H9 (cell line): ENCODE results near the gene ABCA13. TPM values are rescaled to one million over a fixed set of nuclear protein-coding genes. Genes with fewer than 3 reads are reported as not detected.

Source experiments
- DNase-seq: peaks from one replicate; pipeline ENCODE4 v3.0.0-alpha.2; 2017
- H2AFZ ChIP-seq: one replicate; pipeline ENCODE4 v1.6.1; 2013; ENCODE audit warnings: mild to moderate bottlenecking, low read length, control low read depth, moderate library complexity
- H2AK5ac ChIP-seq: 2 replicates; pipeline ENCODE4 v1.6.1; 2013; ENCODE audit warnings: low read length, control low read depth, mixed read lengths; ENCODE audit not compliant: insufficient read length
- H2BK120ac ChIP-seq: one replicate; pipeline ENCODE4 v1.6.1; 2013; ENCODE audit warnings: low read depth, mild to moderate bottlenecking, low read length, control low read depth, inconsistent platforms; ENCODE audit not compliant: poor library complexity, severe bottlenecking
- H2BK12ac ChIP-seq: 2 replicates; pipeline ENCODE4 v1.6.1; 2013; ENCODE audit warnings: low read length, control low read depth, mixed read lengths, low read depth; ENCODE audit not compliant: insufficient read length
- H2BK15ac ChIP-seq: 2 replicates; pipeline ENCODE4 v1.6.1; 2013; ENCODE audit warnings: low read depth, low read length, control low read depth
- H2BK20ac ChIP-seq: one replicate; pipeline ENCODE4 v1.6.1; 2013; ENCODE audit warnings: low read depth, mild to moderate bottlenecking, low read length, control low read depth, inconsistent platforms; ENCODE audit not compliant: poor library complexity, severe bottlenecking
- H2BK5ac ChIP-seq: 2 replicates; pipeline ENCODE4 v1.6.1; 2013; ENCODE audit warnings: low read length, control low read depth, mixed read lengths; ENCODE audit not compliant: insufficient read length
- H3K14ac ChIP-seq: 2 replicates; pipeline ENCODE4 v1.6.1; 2013; ENCODE audit warnings: low read length, control low read depth; ENCODE audit not compliant: insufficient read depth
- H3K18ac ChIP-seq: 2 replicates; pipeline ENCODE4 v1.6.1; 2013; ENCODE audit warnings: low read depth, mild to moderate bottlenecking, mixed read lengths, low read length, control low read depth; ENCODE audit not compliant: insufficient read length
- H3K23ac ChIP-seq: 2 replicates; pipeline ENCODE4 v1.6.1; 2013; ENCODE audit warnings: low read length, control low read depth, mixed read lengths, low read depth; ENCODE audit not compliant: insufficient read length
- H3K23me2 ChIP-seq: 2 replicates; pipeline ENCODE4 v1.6.1; 2013; ENCODE audit warnings: low read depth, mild to moderate bottlenecking, mixed read lengths, low read length, control low read depth; ENCODE audit not compliant: insufficient read length, poor library complexity, severe bottlenecking
- H3K27ac ChIP-seq: 2 replicates; pipeline ENCODE4 v1.5.1; 2013; ENCODE audit warnings: low read length, control low read depth, mixed read lengths, low read depth; ENCODE audit not compliant: insufficient read length
- H3K27me3 ChIP-seq: 2 replicates; pipeline ENCODE4 v1.6.1; 2013; ENCODE audit warnings: low read length, control low read depth, inconsistent platforms; ENCODE audit not compliant: insufficient read depth
- H3K4ac ChIP-seq: 2 replicates; pipeline ENCODE4 v1.6.1; 2013; ENCODE audit warnings: low read depth, mild to moderate bottlenecking, control low read depth, inconsistent platforms, low read length, moderate library complexity
- H3K4me1 ChIP-seq: 2 replicates; pipeline ENCODE4 v1.6.1; 2013; ENCODE audit warnings: low read length, control low read depth, inconsistent platforms; ENCODE audit not compliant: insufficient read depth
- H3K4me2 ChIP-seq: 2 replicates; pipeline ENCODE4 v1.6.1; 2013; ENCODE audit warnings: low read length, control low read depth, mixed read lengths; ENCODE audit not compliant: insufficient read length, insufficient read depth
- H3K56ac ChIP-seq: 2 replicates; pipeline ENCODE4 v1.6.1; 2013; ENCODE audit warnings: low read depth, mild to moderate bottlenecking, mixed read lengths, low read length, control low read depth; ENCODE audit not compliant: insufficient read length
- H3K79me1 ChIP-seq: 2 replicates; pipeline ENCODE4 v1.6.1; 2013; ENCODE audit warnings: low read depth, mild to moderate bottlenecking, moderate library complexity, low read length, control low read depth, inconsistent platforms; ENCODE audit not compliant: insufficient read depth, poor library complexity, severe bottlenecking
- H3K79me2 ChIP-seq: 2 replicates; pipeline ENCODE4 v1.6.1; 2013; ENCODE audit warnings: low read length, control low read depth, inconsistent platforms; ENCODE audit not compliant: insufficient read depth
- H3K9ac ChIP-seq: 2 replicates; pipeline ENCODE4 v1.6.1; 2013; ENCODE audit warnings: low read length, control low read depth, mixed read lengths; ENCODE audit not compliant: insufficient read length; ENCODE audit errors: extremely low read depth
- H3K9me3 ChIP-seq: one replicate; pipeline ENCODE4 v1.6.1; 2013; ENCODE audit warnings: low read depth, low read length, inconsistent platforms; ENCODE audit not compliant: control insufficient read depth
- H3T11ph ChIP-seq: one replicate; pipeline ENCODE4 v1.6.1; 2013; ENCODE audit warnings: mild to moderate bottlenecking, low read length, control low read depth, inconsistent platforms
- H4K20me1 ChIP-seq: one replicate; pipeline ENCODE4 v1.6.1; 2013; ENCODE audit not compliant: control insufficient read depth, insufficient read length, insufficient read depth
- H4K5ac ChIP-seq: 2 replicates; pipeline ENCODE4 v1.6.1; 2013; ENCODE audit warnings: low read depth, mild to moderate bottlenecking, mixed read lengths, low read length, control low read depth; ENCODE audit not compliant: insufficient read length
- H4K8ac ChIP-seq: replicated peaks from 2 replicates; pipeline ENCODE4 v1.6.1; 2013; ENCODE audit warnings: low read length, control low read depth, mixed read lengths, low read depth; ENCODE audit not compliant: insufficient read length
- H4K91ac ChIP-seq: 2 replicates; pipeline ENCODE4 v1.6.1; 2013; ENCODE audit warnings: low read depth, mild to moderate bottlenecking, moderate library complexity, mixed read lengths, low read length, control low read depth; ENCODE audit not compliant: insufficient read length
- H3K27ac Mint-ChIP-seq, 3 experiments: 2 replicates in 2 of 3; 3 replicates in 1 of 3; pipeline ENCODE4 v1.8.0; 2020 to 2021; ENCODE audit warnings: mixed read lengths in 3 of 3, mild to moderate bottlenecking in 1 of 3, moderate library complexity in 1 of 3
- H3K27me3 Mint-ChIP-seq: 2 replicates; pipeline ENCODE4 v1.8.0; 2021; ENCODE audit warnings: low read depth, mild to moderate bottlenecking, moderate library complexity, mixed read lengths
- H3K36me3 Mint-ChIP-seq, 3 experiments: 2 replicates in 2 of 3; 3 replicates in 1 of 3; pipeline ENCODE4 v1.8.0; 2020 to 2021; ENCODE audit warnings: low read depth in 3 of 3, mixed read lengths in 3 of 3; ENCODE audit not compliant: insufficient read depth in 1 of 3
- H3K4me1 Mint-ChIP-seq, 2 experiments: 2 replicates each; pipeline ENCODE4 v1.8.0; 2020; ENCODE audit warnings: mixed read lengths in 2 of 2
- H3K4me3 Mint-ChIP-seq, 2 experiments: 2 replicates in 1 of 2; 3 replicates in 1 of 2; pipeline ENCODE4 v1.8.0; 2020 to 2021; ENCODE audit warnings: mild to moderate bottlenecking in 2 of 2, mixed read lengths in 2 of 2, moderate library complexity in 1 of 2
- H3K9me3 Mint-ChIP-seq, 2 experiments: 2 replicates in 1 of 2; 3 replicates in 1 of 2; pipeline ENCODE4 v1.8.0; 2020; ENCODE audit warnings: mild to moderate bottlenecking in 2 of 2, mixed read lengths in 2 of 2, moderate library complexity in 1 of 2
- CTCF ChIP-seq: fragments of 200-600 bp; sonication (generic); conservative IDR thresholded peaks from 3 replicates; pipeline ENCODE4 v1.8.0; 2021; ENCODE audit warnings: antibody characterized with exemption, mild to moderate bottlenecking
- WGBS: extraction: QIAGEN DNeasy Blood & Tissue Kit; methylation state at CpG from one replicate; pipeline ENCODE4 v1.1.7; 2013; ENCODE audit warnings: missing lambda C conversion rate, low lambda C conversion rate, mixed read lengths; ENCODE audit not compliant: insufficient read length; ENCODE audit errors: extremely low coverage; 5-methylcytosine and 5-hydroxymethylcytosine counted together
- total RNA-seq: library from RNA; stranded (reverse); gene quantifications from 2 replicates; pipeline ENCODE4 v1.2.1, GENCODE V29; 2021

The ABCA13 gene
- total RNA-seq, 1 experiment from 2014 or later = 0.11 TPM

GRCh38 chr7:48658138-48658537, 486.9 kb downstream of the ABCA13 start:
- Histone ChIP-seq H3K4ac (no peak overlapping the region), H3K27me3 (no peaks in the 10 kb centered on the region), H3K9ac (no peak overlapping the region), H3K4me1 (no peaks in the 10 kb centered on the region), H3K23me2 (no peaks in the 10 kb centered on the region), H4K91ac (no peak overlapping the region), H3K4me2 (no peak overlapping the region), H2BK20ac (no peak overlapping the region), H2BK120ac (no peak overlapping the region), H3K27ac (no peak overlapping the region), H3K14ac (no peak overlapping the region), H2AFZ (no peak overlapping the region), H4K20me1 (no peaks in the 10 kb centered on the region), H3K79me1 (no peaks in the 10 kb centered on the region), H3K23ac (no peak overlapping the region), H3T11ph (no peak overlapping the region), H3K56ac (no peak overlapping the region), H4K5ac (no peak overlapping the region), H2BK15ac (no peak overlapping the region), H3K18ac (no peak overlapping the region), H4K8ac (no peak overlapping the region), H3K79me2 (no peaks in the 10 kb centered on the region), H2BK12ac (no peak overlapping the region), H2BK5ac (no peak overlapping the region), H2AK5ac (no peak overlapping the region), H3K9me3 (no peaks in the 10 kb centered on the region)
- peaks cover 6 to 12% of the 10 kb centered on the region in 2 experiments for H3K9me3 Mint-ChIP-seq
- H3K27ac Mint-ChIP-seq = no peak overlapping the region
- H3K36me3 Mint-ChIP-seq = peaks cover 0 to 12% (median 5%) of the 10 kb centered on the region in 3 experiments; a peak in 3 of 7 replicates
- no peak for DNase-seq
- no peaks in the 10 kb centered on the region; the same call in 1 of the 2 replicates for H3K27me3 Mint-ChIP-seq
- no CpG with 5 or more reads among the region's 2 CpGs for WGBS
- H3K4me1 Mint-ChIP-seq = peaks cover 4 to 6% of the 10 kb centered on the region in 2 experiments
- H3K4me3 Mint-ChIP-seq = no peak overlapping the region
- no peak for TF ChIP-seq CTCF
